HG02623 (cell line): Measurements from ENCODE around the gene COX6B2.

ENCODE experiments used
- ATAC-seq: cut with Tn5 transposase; IDR thresholded peaks from one replicate; pipeline ENCODE4 v1.9.1; 2021; ENCODE audit warnings: moderate library complexity; ENCODE audit not compliant: unreplicated experiment

COX6B2 gene

DNA sequence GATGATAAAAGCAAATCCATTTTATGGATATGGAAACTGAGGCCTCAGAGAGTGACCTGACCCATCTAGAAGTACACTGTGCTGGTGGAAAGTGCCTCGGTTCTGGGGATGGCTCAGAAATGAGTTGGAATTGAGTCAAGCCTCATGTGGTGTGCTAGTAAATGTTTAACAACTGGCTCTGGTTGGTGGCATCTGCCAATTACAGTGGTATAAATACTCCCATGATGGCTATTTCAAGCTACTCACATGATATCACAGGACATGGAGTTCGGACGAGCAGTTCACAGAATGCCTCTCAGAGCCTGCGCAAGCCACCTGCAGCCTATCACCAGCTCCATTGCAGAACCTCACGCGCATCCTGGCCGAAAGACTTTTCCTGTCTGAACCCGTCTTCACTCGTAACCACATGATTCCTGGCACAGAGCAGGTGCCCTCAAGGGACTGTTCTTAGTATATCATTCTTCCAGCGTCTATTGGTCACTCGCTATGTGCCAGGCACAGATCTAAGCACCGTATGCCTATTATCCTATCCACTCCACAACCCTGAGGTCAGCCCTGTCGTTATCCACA lies 38.5 kb downstream of the COX6B2 start:
- no peak for ATAC-seq

DNA sequence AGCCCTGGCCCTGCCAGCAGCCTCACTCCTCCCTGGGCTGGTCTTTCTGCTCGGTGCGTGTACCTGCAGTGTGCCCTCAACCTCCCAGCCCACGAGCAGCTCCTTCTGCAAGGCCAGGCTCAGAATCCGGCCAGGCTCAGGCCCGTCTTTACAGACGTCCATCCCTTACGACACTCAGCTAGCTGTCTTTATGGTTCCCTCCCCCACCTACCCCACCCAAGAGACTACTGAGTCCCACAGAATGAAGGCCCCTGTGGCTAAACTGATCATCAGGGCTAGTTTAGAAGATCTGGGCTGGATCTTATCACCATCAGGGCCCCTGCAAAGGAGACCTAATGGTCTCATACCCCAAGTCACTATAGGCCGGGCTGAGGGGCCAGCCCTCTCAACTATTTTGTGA lies 40.1 kb downstream of the COX6B2 start:
- no peak for ATAC-seq

DNA sequence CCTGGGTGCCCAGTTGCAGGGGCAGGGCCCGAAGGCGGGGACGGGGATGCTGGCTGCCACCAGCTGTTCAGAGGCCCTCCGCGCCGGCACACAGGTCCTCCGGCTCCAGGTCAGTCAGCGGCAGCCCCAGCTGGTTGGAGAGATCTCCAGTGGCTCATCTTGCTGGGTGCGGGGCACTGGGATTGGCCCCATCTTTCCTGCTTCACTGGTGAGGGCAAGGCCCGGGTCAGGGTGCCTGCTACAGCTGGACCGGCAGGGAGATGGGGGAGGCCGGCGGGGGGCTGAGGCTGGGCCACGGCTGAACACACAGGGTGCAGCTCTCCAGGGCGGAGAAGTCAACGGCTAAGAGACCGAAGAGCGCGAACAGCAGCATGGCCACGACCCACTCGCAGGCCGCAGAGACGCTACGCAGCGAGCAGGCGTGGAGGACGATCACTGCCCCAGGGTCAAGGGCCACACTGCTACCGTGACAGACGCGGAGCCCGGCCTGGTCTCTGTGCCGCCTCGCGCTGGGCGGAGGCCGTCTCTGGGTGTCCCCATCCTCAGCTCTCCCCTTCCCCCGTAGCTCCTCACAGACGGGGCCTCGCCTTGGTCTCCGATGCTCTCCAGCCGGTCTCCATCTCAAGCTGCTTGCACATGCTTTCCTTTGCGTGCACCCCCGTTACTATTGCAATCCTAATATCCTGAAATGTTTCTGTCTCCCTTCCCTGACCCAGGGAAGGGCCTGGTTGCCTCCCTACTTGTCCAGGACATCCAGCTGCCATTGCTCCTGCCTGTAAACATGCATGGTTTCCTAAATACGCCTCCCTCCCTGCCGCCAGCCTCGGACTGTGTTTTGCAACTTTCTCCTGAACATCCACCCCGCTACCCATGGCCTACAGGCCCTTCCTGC lies 41.7 kb downstream of the COX6B2 start:
- ATAC-seq = no peak

DNA sequence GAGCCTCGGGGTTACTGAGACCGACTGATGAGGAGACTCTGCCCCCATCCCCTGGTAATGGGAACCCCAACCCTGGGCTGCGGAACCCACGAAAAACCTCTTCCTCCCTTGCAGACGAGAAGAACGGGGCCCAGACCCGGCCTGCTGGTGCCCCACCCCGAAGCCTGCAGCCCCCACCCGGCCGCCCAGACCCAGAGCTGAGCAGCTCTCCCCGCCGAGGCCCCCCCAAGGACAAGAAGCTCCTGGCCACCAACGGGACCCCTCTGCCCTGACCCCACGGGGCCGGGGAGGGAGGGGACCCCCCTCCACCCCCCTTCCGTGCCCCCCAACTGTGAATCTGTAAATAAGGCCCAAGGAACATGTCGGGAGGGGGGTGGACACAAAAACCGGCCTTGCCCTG lies 42.7 kb downstream of the COX6B2 start:
- ATAC-seq = no peak

DNA sequence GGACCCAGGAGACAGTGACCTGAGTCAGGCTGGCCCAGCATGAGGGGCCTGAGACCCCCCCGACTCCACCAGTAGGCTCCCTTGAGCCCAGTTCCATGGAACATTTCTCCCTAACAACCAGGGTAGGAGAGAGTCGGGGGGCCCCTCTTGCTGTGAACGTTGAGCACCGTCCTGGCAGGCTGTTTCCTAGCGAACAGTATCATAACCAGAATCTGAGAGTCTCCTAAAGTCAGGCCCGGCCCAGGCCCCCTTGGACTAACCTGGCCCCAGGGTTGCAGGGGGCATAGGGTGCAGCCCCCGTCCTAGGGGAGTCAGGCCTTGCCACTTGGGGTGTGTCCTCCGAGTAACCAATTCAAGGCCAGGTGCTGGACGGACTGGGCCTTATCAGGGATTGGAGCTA lies 43.1 kb downstream of the COX6B2 start:
- no peak for ATAC-seq

DNA sequence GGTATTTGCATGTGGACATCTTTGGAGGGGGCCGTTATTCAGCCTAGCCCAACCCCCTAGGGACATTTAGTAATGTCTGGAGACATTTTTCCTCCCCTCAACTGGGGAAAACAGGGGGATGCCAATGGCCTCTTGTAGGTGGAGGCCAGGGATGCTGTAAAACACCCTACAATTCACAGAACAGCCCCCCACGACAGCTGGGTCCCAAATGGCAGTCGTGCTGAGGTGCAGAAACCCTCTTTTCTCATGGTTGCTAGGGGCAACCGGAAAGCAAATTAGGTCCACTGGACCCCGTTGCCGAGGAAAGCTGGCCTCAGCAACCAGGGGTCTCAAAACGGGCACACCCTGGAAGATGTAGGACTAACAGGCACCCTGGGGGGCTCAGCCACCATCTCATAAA lies 44.0 kb downstream of the COX6B2 start:
- ATAC-seq = no peak

DNA sequence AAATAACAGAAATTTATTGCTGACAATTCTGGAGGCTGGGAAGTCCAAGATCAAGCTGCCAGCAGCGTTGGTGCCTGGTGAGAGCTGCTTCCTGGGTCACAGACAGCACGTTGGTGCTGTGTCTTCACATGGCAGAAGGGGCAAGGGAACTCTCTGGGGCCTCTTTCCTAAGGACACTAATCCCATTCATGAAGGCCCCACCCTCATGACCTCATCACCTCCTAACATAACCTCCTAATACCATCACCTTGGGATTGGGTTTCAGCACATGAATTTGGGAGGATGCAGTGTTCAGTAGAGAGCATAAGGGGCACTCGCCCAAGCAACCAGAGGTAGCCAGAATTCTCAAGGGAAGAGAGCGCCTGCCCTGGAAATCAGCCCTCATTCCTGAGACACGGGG lies 45.1 kb downstream of the COX6B2 start:
- ATAC-seq = no peak

DNA sequence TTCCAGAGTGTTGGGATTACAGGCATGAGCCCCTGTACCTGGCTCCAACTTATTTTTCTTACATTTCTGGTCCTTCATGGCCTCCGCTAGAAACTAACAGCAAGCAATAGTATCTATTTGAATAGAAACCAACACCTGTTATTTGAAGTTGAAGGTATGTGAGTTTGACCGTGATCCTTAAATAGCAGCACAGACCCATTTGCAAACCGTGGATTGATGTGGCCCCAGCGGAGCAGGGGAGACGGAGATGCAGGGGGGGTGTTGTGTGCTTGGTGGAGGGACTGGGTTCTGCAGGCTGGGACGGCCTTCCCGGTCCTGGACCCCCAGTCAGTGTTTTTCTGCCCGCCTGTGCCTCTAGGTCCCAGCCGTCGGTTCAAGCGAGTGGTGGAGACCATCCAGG lies 46.2 kb downstream of the COX6B2 start:
- no peak for ATAC-seq

DNA sequence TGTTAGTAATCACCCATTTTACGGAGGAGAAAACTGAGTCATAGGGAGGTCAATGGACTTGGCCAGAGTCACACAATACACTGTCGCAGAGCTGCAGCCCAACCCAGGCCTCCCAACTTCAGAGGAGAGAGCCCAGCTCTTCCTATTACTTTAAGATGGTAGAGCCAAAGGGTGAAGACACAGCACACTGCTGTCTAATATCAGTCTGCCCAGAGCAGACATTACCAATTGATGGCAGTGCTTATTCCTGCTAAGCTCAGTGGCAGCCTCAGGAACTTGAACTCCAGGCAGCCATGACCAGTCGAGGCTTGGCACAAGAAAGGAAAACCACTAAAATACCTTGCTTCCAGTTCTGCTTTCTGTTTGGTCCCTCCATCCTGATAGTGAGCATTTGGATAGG lies 47.8 kb downstream of the COX6B2 start:
- ATAC-seq = no peak

DNA sequence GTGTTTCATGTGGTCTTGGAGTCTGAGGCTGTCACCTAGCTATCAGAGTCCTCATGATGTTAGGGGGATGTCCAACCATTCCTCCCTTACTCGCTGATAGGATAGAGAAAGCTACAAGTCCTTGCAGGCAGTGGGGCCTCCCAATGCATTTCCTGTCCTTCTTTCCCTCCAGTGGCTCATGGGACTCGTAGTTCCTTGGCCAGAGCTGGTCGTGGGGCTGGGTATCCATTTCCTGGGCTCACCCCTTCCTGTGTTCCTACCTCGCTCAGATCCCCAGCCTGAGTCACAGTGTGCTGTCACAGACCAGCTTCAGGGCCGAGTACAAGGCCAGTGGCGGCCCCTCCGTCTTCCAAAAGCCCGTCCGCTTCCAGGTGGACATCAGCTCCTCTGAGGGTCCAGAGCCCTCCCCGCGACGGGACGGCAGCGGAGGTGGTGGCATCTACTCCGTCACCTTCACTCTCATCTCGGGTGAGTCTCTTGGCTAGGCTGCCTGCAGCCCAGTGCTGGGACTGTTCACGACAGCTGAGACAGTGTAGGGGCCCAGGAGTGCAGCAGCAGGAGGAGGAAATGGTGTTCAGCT lies 48.4 kb downstream of the COX6B2 start:
- no peak for ATAC-seq

DNA sequence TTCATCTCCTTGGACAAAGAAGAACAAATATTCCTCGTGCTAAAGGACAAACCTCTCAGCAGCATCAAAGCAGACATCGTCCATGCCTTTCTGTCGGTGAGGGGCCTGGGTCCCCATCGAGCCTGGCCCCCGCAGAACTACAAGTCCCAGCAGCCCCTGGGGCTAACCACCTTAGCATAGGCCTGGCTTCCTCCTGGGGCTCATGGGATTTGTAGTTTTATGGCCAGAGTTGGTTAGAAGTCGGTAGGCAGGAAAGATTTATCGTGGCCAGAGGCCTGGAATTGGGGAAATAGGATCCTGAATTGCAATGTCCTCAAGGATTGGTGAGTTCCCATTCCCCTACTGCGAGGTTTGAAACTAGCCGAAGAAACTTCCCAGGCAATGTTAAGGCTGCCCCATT lies 49.0 kb downstream of the COX6B2 start:
- ATAC-seq = no peak

DNA sequence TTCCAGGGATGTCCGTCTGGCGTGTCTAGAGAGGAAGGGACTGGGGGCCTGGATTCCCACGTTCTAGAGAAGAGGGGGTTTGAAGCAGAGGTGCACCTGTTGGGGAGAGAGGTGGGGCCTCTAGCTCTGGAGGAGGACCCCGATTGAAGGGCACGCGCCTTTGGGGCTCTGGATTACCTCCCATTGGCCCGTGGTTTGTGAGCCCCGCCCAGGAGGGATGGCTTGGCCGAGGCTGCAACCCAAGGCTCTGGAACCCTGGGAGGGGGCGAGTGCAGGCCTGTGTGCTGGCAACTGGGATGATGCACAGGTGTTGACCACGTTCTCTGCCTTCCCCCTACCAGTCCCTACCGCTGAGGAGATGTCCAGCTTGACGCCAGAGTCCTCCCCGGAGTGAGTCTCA lies 49.5 kb downstream of the COX6B2 start:
- ATAC-seq = no peak

DNA sequence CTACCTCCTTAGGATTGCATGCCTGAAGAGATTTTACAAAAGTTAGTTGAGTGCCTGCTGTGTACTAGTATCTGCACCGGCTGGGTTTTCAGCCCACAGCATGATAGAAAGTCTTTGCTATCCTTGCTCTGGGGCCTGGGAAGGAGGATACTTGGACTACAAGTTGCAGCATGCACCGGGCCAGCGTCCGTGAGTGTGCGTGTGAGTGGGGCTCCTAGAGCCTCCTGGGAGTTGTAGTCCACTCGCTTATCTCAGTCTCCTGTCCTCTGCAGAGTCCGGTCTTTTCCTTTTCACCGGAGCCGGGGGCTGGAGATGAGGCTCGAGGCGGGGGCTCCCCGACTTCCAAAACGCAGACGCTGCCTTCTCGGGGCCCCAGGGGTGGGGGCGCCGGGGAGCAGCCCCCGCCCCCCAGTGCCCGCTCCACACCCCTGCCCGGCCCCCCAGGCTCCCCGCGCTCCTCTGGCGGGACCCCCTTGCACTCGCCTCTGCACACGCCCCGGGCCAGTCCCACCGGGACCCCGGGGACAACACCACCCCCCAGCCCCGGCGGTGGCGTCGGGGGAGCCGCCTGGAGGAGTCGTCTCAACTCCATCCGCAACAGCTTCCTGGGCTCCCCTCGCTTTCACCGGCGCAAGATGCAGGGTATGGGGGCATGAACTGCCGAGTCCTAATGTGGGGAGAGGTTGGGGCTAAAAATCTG lies 50.1 kb downstream of the COX6B2 start:
- ATAC-seq = no peak

DNA sequence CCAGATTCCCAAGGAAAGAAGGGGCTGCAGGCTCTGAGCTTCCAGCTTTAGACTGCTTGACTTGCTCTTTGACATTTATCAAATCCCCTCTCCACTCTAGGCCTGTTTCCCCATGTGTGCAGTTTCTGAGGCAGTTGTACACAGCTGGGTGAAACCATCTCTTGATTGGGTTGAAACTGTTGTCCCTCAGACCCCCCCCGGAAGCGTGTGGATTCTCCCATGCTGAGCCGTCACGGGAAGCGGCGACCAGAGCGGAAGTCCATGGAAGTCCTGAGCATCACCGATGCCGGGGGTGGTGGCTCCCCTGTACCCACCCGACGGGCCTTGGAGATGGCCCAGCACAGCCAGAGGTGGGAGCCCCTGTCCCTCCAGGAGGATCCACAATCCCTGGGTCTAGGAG lies 51.0 kb downstream of the COX6B2 start:
- no peak for ATAC-seq

DNA sequence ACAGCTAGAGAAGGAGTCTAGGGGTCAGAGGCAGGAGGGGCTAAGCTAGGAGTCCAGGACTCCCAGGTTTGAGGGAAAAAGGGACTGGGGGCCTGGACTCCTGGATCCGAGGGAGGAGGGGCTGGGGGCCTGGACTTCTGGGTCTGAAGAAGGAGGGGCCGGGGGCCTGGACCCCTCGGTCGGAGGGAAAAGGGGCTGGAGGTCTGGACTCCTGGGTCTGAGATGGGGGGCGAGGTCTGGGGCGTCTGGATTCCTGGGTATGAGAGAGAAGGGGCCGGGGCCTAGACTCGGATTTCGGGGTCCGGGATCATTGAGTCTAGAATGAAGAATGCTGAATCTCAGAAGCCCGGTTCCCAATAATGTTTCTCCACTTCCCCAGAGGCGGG lies 52.2 kb downstream of the COX6B2 start:
- ATAC-seq = no peak

DNA sequence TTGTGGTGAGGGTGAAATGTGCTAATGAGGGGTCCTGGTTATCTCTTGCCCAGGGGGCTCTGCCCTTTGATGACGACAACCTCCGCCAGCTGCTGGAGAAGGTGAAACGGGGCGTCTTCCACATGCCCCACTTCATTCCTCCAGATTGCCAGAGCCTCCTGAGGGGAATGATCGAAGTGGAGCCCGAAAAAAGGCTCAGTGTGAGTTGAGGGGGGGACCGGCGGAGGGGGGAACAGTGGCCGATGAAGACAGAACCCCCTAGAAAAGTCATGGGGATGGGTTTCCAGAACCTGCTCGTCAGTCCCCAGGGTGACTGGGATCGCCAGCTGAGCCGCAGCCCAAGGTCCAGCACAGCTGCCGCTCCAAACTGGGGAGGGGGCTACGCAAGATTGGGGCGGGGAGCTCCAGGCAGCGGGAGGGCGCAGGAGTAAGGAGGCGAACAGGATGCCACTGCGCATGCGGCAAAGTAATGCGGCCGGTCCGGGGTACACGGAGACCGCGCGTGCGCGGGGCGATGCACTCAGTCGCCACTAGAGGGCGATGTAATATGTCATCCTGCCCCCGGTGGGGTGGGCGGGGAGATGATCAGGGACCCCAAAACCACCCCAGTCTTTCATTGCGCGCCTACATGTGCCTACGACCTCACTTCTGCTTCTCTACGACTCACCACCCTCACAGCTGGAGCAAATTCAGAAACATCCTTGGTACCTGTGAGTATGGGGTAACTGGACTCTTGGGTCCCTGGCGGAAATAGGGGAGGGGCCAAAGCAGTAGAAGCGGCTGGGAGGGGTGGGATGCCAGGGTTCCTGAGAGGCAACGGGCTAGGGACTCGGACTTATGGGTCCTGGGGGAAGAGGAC lies 52.8 kb downstream of the COX6B2 start:
- no peak for ATAC-seq

DNA sequence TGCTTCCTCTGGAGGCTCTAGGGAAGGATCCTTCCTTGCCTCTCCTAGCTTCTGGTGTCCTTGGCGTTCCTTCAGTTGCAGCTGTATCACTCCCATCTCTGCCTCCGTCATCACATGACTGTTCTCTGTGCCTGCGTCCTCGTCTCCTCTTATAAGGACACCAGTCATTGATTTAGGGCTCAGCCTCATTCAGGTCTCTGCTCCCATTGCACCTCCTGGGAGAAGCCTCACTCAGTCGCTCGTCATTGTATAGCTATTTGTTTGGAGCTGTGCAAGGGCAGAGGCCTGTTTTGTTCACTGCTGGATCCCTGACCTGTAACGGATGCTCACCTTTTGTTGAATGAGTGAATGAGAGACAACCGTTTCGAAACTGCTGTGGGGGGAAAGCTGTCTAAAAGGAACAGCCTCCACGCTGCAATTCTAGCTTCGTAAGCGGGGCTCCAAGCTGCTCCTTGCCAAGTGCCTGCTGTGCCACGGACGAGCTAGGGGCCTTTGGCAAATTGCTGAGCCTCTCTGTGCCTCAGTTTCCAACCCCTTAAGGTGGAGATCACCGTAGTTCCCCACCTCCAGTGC lies 53.5 kb downstream of the COX6B2 start:
- no peak for ATAC-seq

DNA sequence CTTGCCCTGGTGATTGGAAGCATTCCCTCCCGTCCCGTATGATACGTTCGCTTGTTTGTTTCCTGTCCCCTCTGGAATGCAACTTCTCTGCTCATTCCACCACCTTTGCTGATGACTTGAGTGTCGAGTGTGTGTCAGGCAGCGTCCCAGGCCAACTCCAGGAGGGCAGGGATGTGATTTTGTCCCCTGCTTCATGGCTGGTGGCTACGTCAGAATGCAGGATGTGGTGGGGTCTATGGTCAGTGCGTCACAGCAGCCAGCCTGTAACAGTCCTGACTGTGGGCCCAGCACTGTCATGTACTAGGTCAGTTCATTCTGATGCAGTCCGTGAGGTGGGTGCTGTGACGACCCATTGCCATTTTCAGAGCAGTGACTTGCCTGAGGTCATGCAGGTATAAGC lies 54.5 kb downstream of the COX6B2 start:
- no peak for ATAC-seq
